ENCODE data around the gene TTC21A. TPM values are rescaled to one million over a fixed set of nuclear protein-coding genes. Genes with fewer than 3 reads are reported as not detected.

The TTC21A gene
- total and polyA plus RNA-seq, 2 experiments from 2014 or later: 1.8 to 2.0 TPM

GRCh38 chr3:39185959-39186691 lies 78.6 kb downstream of the TTC21A start (continued):
- no peak for TF ChIP-seq CREB1 (CRISPR knock-in tag; IDR thresholded peaks at IDR 0.05; ENCODE audit: low read depth)
- TF ChIP-seq EZH2 (IDR thresholded peaks at IDR 0.05; ENCODE audit: low read depth, unreplicated experiment): no peak
- no peak for TF ChIP-seq REST (IDR thresholded peaks at IDR 0.05; ENCODE audit: unreplicated experiment)
- TF ChIP-seq CTCF (conservative IDR thresholded peaks at IDR 0.05; ENCODE audit: low read depth in 2 of 2): no peak
- no peak for TF ChIP-seq ZNF114 (CRISPR knock-in tag; IDR thresholded peaks at IDR 0.05)
- TF ChIP-seq EZH2phosphoT487 (IDR thresholded peaks at IDR 0.05; ENCODE audit: unreplicated experiment): no peak
- no peak for TF ChIP-seq STAT1 (IDR thresholded peaks at IDR 0.05; ENCODE audit: unreplicated experiment)

GRCh38 chr3:39186692-39187151 lies 79.2 kb downstream of the TTC21A start:
- Histone ChIP-seq H3K4me3 (no peak overlapping the region), H3K9me2 (ENCODE audit: insufficient read depth) (peaks cover 2% of the 10 kb centered on the region; the same call in 1 of the 2 replicates), H3K4me2 (no peak overlapping the region), H3K79me2 (replicated peaks; ENCODE audit: insufficient read depth) (no peaks in the 10 kb centered on the region), H2AFZ (no peak overlapping the region), H3K36me3 (ENCODE audit: insufficient read depth) (no peaks in the 10 kb centered on the region), H4K20me1 (replicated peaks; ENCODE audit: insufficient read depth) (no peaks in the 10 kb centered on the region), H3K27ac (ENCODE audit: low read depth) (no peak overlapping the region), H3K27me3 (ENCODE audit: insufficient read depth) (no peaks in the 10 kb centered on the region), H3F3A (replicated peaks; ENCODE audit: low read depth) (peaks cover 5% of the 10 kb centered on the region), H3K4me1 (ENCODE audit: insufficient read depth) (peaks cover 8% of the 10 kb centered on the region)
- H3K4me1 Mint-ChIP-seq: peaks cover 7% of the 10 kb centered on the region
- no peak overlapping the region for H3K27ac Mint-ChIP-seq
- no peaks in the 10 kb centered on the region for H3K36me3 Mint-ChIP-seq (ENCODE audit: low read depth)
- no peak for ATAC-seq
- H3K27me3 Mint-ChIP-seq (ENCODE audit: insufficient read depth, low read depth, poor library complexity): peaks cover 23% of the 10 kb centered on the region
- H3K4me3 Mint-ChIP-seq: no peak overlapping the region
- DNase-seq (ENCODE audit: low spot score): no peak
- no peaks in the 10 kb centered on the region for H3K9me3 Mint-ChIP-seq
- TF ChIP-seq ZNF462 (CRISPR knock-in tag; IDR thresholded peaks at IDR 0.05) (no peak), ETS1 (IDR thresholded peaks at IDR 0.05) (no peak), POLR2AphosphoS5 (IDR thresholded peaks at IDR 0.05; ENCODE audit: low read depth) (no peak), ZNF331 (CRISPR knock-in tag; IDR thresholded peaks at IDR 0.05; ENCODE audit: low read depth) (no peak), STAT1 (IDR thresholded peaks at IDR 0.05; ENCODE audit: unreplicated experiment) (no peak), NANOG (IDR thresholded peaks at IDR 0.05; ENCODE audit: borderline replicate concordance) (no peak), ZNF114 (CRISPR knock-in tag; IDR thresholded peaks at IDR 0.05) (no peak), CREB1 (CRISPR knock-in tag; IDR thresholded peaks at IDR 0.05; ENCODE audit: low read depth) (no peak)

All from GM23338 (cell line).